CD4-positive, CD25-positive, alpha-beta regulatory T cell (primary cell): ENCODE measurements around the gene STAB1. TPM values are rescaled to one million over a fixed set of nuclear protein-coding genes. Genes with fewer than 3 reads are reported as not detected.
A peak's percentile ranks its signal among the peaks of the same experiment; 100 is the strongest.

Experiments used
- ATAC-seq, 2 donors: fragments of 150-1000 bp; cut with Tn5 transposase; one replicate each; pipeline ENCODE4 v1.10.0; 2021; ENCODE audit warnings: low read depth in 2 of 2, moderate number of reproducible peaks in 2 of 2, moderate library complexity in 1 of 2
- DNase-seq, 3 donors: peaks; one replicate each; pipeline versions ENCODE4 v3.0.0 to v3.0.0-alpha.2; 2012 to 2022; ENCODE audit warnings: mixed read lengths in 1 of 3
- H3K27ac ChIP-seq: one replicate; pipeline ENCODE4 v1.7.0; 2013; ENCODE audit warnings: mild to moderate bottlenecking, low read length; ENCODE audit not compliant: insufficient read depth, poor library complexity, severe bottlenecking
- H3K27me3 ChIP-seq: one replicate; pipeline ENCODE4 v1.7.0; 2013; ENCODE audit warnings: low read length; ENCODE audit not compliant: control insufficient read depth, insufficient read depth
- H3K36me3 ChIP-seq: one replicate; pipeline ENCODE4 v1.7.0; 2013; ENCODE audit warnings: mild to moderate bottlenecking, low read length, moderate library complexity; ENCODE audit not compliant: control insufficient read depth, insufficient read depth
- H3K4me1 ChIP-seq: 2 replicates; pipeline ENCODE4 v1.7.0; 2013; ENCODE audit warnings: mild to moderate bottlenecking, low read length; ENCODE audit not compliant: insufficient read depth, control insufficient read depth, poor library complexity, severe bottlenecking
- H3K4me3 ChIP-seq: one replicate; pipeline ENCODE4 v1.7.0; 2013; ENCODE audit warnings: low read depth, mild to moderate bottlenecking, low read length, moderate library complexity
- H3K9me3 ChIP-seq, 2 experiments: 1 replicate in 1 of 2; 2 replicates in 1 of 2; pipeline ENCODE4 v1.7.0; 2013; ENCODE audit warnings: low read length in 2 of 2, mild to moderate bottlenecking in 1 of 2, moderate library complexity in 1 of 2; ENCODE audit not compliant: control insufficient read depth in 2 of 2
- H3K27ac Mint-ChIP-seq, 3 donors: one replicate each; pipeline ENCODE4 v1.8.0; 2020 to 2022; ENCODE audit warnings: mild to moderate bottlenecking in 3 of 3, mixed read lengths in 3 of 3, moderate library complexity in 2 of 3
- H3K27me3 Mint-ChIP-seq: one replicate; pipeline ENCODE4 v1.8.0; 2022; ENCODE audit warnings: mild to moderate bottlenecking, mixed read lengths
- H3K36me3 Mint-ChIP-seq: one replicate; pipeline ENCODE4 v1.8.0; 2020; ENCODE audit warnings: mixed read lengths
- H3K4me1 Mint-ChIP-seq, 4 donors: one replicate each; pipeline ENCODE4 v1.8.0; 2020 to 2022; ENCODE audit warnings: mixed read lengths in 4 of 4, mild to moderate bottlenecking in 1 of 4
- H3K4me3 Mint-ChIP-seq, 4 donors: one replicate each; pipeline ENCODE4 v1.8.0; 2020 to 2022; ENCODE audit warnings: mild to moderate bottlenecking in 4 of 4, mixed read lengths in 4 of 4, moderate library complexity in 3 of 4
- H3K9me3 Mint-ChIP-seq, 7 donors: one replicate each; pipeline ENCODE4 v1.8.0; 2020 to 2022; ENCODE audit warnings: mixed read lengths in 7 of 7, mild to moderate bottlenecking in 3 of 7, moderate library complexity in 2 of 7
- polyA plus RNA-seq, 4 donors: library from polyadenylated mRNA; unstranded; fragments of 300-500 nt; fragmentation: Illumina TruSeq; gene quantifications; one replicate each; pipeline ENCODE4 v1.2.3, GENCODE V29; 2021
- total RNA-seq: library from RNA; stranded (reverse); gene quantifications from one replicate; pipeline ENCODE4 v1.2.3, GENCODE V29; 2022

The STAB1 gene
- total and polyA plus RNA-seq, 5 donors from 2014 or later: 0.42 TPM; not detected in 4

GRCh38 chr3:52521881-52522650 is 26.9 kb downstream of the STAB1 start:
- no peak overlapping the region for H3K4me3 Mint-ChIP-seq
- Histone ChIP-seq H3K4me3 (no peak overlapping the region), H3K36me3 (no peaks in the 10 kb centered on the region), H3K27me3 (no peaks in the 10 kb centered on the region), H3K4me1 (no peaks in the 10 kb centered on the region), H3K27ac (no peak overlapping the region), H3K9me3 (no peaks in the 10 kb centered on the region)
- no peak for DNase-seq
- H3K9me3 Mint-ChIP-seq: peaks cover 0 to 2% (median 0%) of the 10 kb centered on the region in 7 donors
- no peaks in the 10 kb centered on the region for H3K4me1 Mint-ChIP-seq
- no peak overlapping the region for H3K27ac Mint-ChIP-seq
- no peak for ATAC-seq
- no peaks in the 10 kb centered on the region for H3K36me3 Mint-ChIP-seq
- no peaks in the 10 kb centered on the region for H3K27me3 Mint-ChIP-seq

- no peaks in the 10 kb centered on the region for H3K9me3 ChIP-seq
- Mint-ChIP-seq H3K9me3 (peaks cover 0 to 2% (median 0%) of the 10 kb centered on the region in 7 donors), H3K4me3 (no peak overlapping the region), H3K4me1 (no peaks in the 10 kb centered on the region), H3K27ac (no peak overlapping the region), H3K36me3 (no peaks in the 10 kb centered on the region), H3K27me3 (no peaks in the 10 kb centered on the region)
- H3K36me3 ChIP-seq: no peaks in the 10 kb centered on the region
- no peak overlapping the region for H3K4me3 ChIP-seq
- ATAC-seq: no peak
- DNase-seq: no peak
- H3K4me1 ChIP-seq: no peaks in the 10 kb centered on the region
- no peaks in the 10 kb centered on the region for H3K27me3 ChIP-seq
- no peak overlapping the region for H3K27ac ChIP-seq
Observed at GRCh38 chr3:52522651-52523251, 27.6 kb downstream of the STAB1 start.

- no peaks in the 10 kb centered on the region for H3K9me3 ChIP-seq
- H3K36me3 ChIP-seq: no peaks in the 10 kb centered on the region
- H3K4me3 ChIP-seq: no peak overlapping the region
- ATAC-seq (no peak), DNase-seq (no peak)
- no peak overlapping the region for H3K27ac ChIP-seq
- Mint-ChIP-seq H3K9me3 (peaks cover 0 to 2% (median 0%) of the 10 kb centered on the region in 7 donors), H3K27me3 (no peaks in the 10 kb centered on the region), H3K36me3 (no peaks in the 10 kb centered on the region), H3K4me3 (no peak overlapping the region), H3K4me1 (no peaks in the 10 kb centered on the region), H3K27ac (peak overlapping the region in 1 of 3 donors; percentile 29)
- H3K27me3 ChIP-seq: no peaks in the 10 kb centered on the region
- H3K4me1 ChIP-seq: no peaks in the 10 kb centered on the region
Observed at GRCh38 chr3:52523386-52524257, 28.5 kb downstream of the STAB1 start.

GRCh38 chr3:52524258-52524751 is 29.2 kb downstream of the STAB1 start:
- Mint-ChIP-seq H3K36me3 (no peaks in the 10 kb centered on the region), H3K9me3 (peaks cover 0 to 2% (median 0%) of the 10 kb centered on the region in 7 donors), H3K27ac (no peak overlapping the region), H3K4me3 (no peak overlapping the region), H3K4me1 (no peaks in the 10 kb centered on the region), H3K27me3 (no peaks in the 10 kb centered on the region)
- Histone ChIP-seq H3K27ac (no peak overlapping the region), H3K36me3 (no peaks in the 10 kb centered on the region), H3K27me3 (no peaks in the 10 kb centered on the region), H3K4me1 (no peaks in the 10 kb centered on the region), H3K9me3 (no peaks in the 10 kb centered on the region), H3K4me3 (no peak overlapping the region)
- DNase-seq: no peak
- no peak for ATAC-seq

GRCh38 chr3:52524752-52525679 is 29.9 kb downstream of the STAB1 start:
- DNase-seq (no peak), ATAC-seq (no peak)
- no peaks in the 10 kb centered on the region for H3K36me3 Mint-ChIP-seq
- H3K27me3 Mint-ChIP-seq: no peaks in the 10 kb centered on the region
- H3K4me3 ChIP-seq: no peak overlapping the region
- no peak overlapping the region for H3K27ac Mint-ChIP-seq
- H3K4me1 Mint-ChIP-seq: no peaks in the 10 kb centered on the region
- no peaks in the 10 kb centered on the region for H3K9me3 ChIP-seq
- H3K4me3 Mint-ChIP-seq: peak overlapping the region in 1 of 4 donors; percentile 60
- H3K27ac ChIP-seq: no peak overlapping the region
- peaks cover 0 to 2% (median 0%) of the 10 kb centered on the region in 7 donors for H3K9me3 Mint-ChIP-seq
- H3K4me1 ChIP-seq: no peaks in the 10 kb centered on the region
- H3K27me3 ChIP-seq: no peaks in the 10 kb centered on the region
- no peaks in the 10 kb centered on the region for H3K36me3 ChIP-seq

- H3K27me3 Mint-ChIP-seq: no peaks in the 10 kb centered on the region
- DNase-seq: no peak
Observed at GRCh38 chr3:52525680-52526561, 30.8 kb downstream of the STAB1 start.

More at GRCh38 chr3:52525680-52526561, 30.8 kb downstream of the STAB1 start:
- peaks cover 0 to 2% (median 0%) of the 10 kb centered on the region in 7 donors for H3K9me3 Mint-ChIP-seq
- H3K36me3 Mint-ChIP-seq: no peaks in the 10 kb centered on the region
- Histone ChIP-seq H3K4me3 (no peak overlapping the region), H3K36me3 (no peaks in the 10 kb centered on the region), H3K4me1 (no peaks in the 10 kb centered on the region), H3K27ac (no peak overlapping the region), H3K27me3 (no peaks in the 10 kb centered on the region), H3K9me3 (no peaks in the 10 kb centered on the region)
- peak overlapping the region in 2 of 4 donors; percentile 54 to 60 for H3K4me3 Mint-ChIP-seq
- H3K27ac Mint-ChIP-seq: peak overlapping the region in 1 of 3 donors; percentile 68
- H3K4me1 Mint-ChIP-seq: no peaks in the 10 kb centered on the region
- no peak for ATAC-seq
